WTC11 (cell line): ENCODE results near the gene RUFY3. TPM values are rescaled to one million over a fixed set of nuclear protein-coding genes. Genes with fewer than 3 reads are reported as not detected.

Source experiments
- ATAC-seq: fragments of 200-7000 bp; cut with Tn5 transposase; 2 replicates; pipeline ENCODE4 v1.10.0; 2021; ENCODE audit warnings: mild to moderate bottlenecking, moderate library complexity
- CTCF ChIA-PET: fragments of 300-600 bp; sonication (Branson Sonifier 250); formaldehyde crosslinking; loops from one replicate; lab custom pipeline; 2021; ENCODE audit warnings: antibody characterized with exemption; lab: Charles Lee
- POLR2A ChIA-PET: fragments of 350-600 bp; sonication (Branson Sonifier 250); formaldehyde crosslinking; loops from one replicate; lab custom pipeline; 2021; ENCODE audit warnings: antibody characterized with exemption; lab: Charles Lee
- DNase-seq: peaks from one replicate; pipeline ENCODE4 v3.0.0; 2021; ENCODE audit warnings: low spot score
- H3K27ac Mint-ChIP-seq: 2 replicates; pipeline ENCODE4 v1.8.0; 2021; ENCODE audit warnings: mixed read lengths
- H3K27me3 Mint-ChIP-seq: 2 replicates; pipeline ENCODE4 v1.8.0; 2021; ENCODE audit warnings: low read depth, mild to moderate bottlenecking, moderate library complexity, mixed read lengths
- H3K36me3 Mint-ChIP-seq: 2 replicates; pipeline ENCODE4 v1.8.0; 2021; ENCODE audit warnings: mixed read lengths
- H3K4me1 Mint-ChIP-seq: 2 replicates; pipeline ENCODE4 v1.8.0; 2022; ENCODE audit warnings: mixed read lengths
- H3K4me3 Mint-ChIP-seq: 2 replicates; pipeline ENCODE4 v1.8.0; 2021; ENCODE audit warnings: mild to moderate bottlenecking, moderate library complexity, mixed read lengths
- H3K9me3 Mint-ChIP-seq: 2 replicates; pipeline ENCODE4 v1.8.0; 2021; ENCODE audit warnings: mixed read lengths
- CBFB ChIP-seq: sonication (generic); formaldehyde crosslinking; IDR thresholded peaks from 2 replicates; pipeline ENCODE4 v1.8.1; 2022; ENCODE audit warnings: mild to moderate bottlenecking, low read depth, missing genetic modification reagents
- ELF4 ChIP-seq: sonication (generic); formaldehyde crosslinking; IDR thresholded peaks from 2 replicates; pipeline ENCODE4 v1.8.1; 2022; ENCODE audit warnings: low read depth, mild to moderate bottlenecking, moderate library complexity, missing genetic modification reagents
- EMX1 ChIP-seq: fragments of 250-450 bp; sonication (Bioruptor Pico); IDR thresholded peaks from 2 replicates; pipeline ENCODE4 v1.8.0; 2021; ENCODE audit warnings: mild to moderate bottlenecking
- FOXK1 ChIP-seq: sonication (generic); formaldehyde crosslinking; IDR thresholded peaks from 2 replicates; pipeline ENCODE4 v1.8.0; 2022; ENCODE audit warnings: mild to moderate bottlenecking, moderate library complexity, missing genetic modification reagents
- GTF2I ChIP-seq: fragments of 250-450 bp; sonication (Bioruptor Pico); conservative IDR thresholded peaks from 2 replicates; pipeline ENCODE4 v1.4.0; 2021; ENCODE audit warnings: mild to moderate bottlenecking
- MXD4 ChIP-seq: fragments of 250-450 bp; sonication (Bioruptor Pico); IDR thresholded peaks from 2 replicates; pipeline ENCODE4 v1.8.0; 2021; ENCODE audit warnings: mild to moderate bottlenecking, moderate library complexity, borderline replicate concordance
- NFATC4 ChIP-seq: fragments of 250-450 bp; sonication (Bioruptor Pico); IDR thresholded peaks from 2 replicates; pipeline ENCODE4 v1.9.0; 2021; ENCODE audit warnings: mild to moderate bottlenecking
- NR2C2 ChIP-seq: sonication (generic); formaldehyde crosslinking; IDR thresholded peaks from 2 replicates; pipeline ENCODE4 v1.8.0; 2022; ENCODE audit warnings: mild to moderate bottlenecking, missing genetic modification reagents
- TEAD1 ChIP-seq: sonication (generic); formaldehyde crosslinking; IDR thresholded peaks from 2 replicates; pipeline ENCODE4 v1.8.0; 2022; ENCODE audit warnings: mild to moderate bottlenecking, missing genetic modification reagents
- ZBTB21 ChIP-seq: sonication (generic); formaldehyde crosslinking; IDR thresholded peaks from 2 replicates; pipeline ENCODE4 v1.8.1; 2023; ENCODE audit warnings: mild to moderate bottlenecking, missing genetic modification reagents, borderline replicate concordance
- ZNF121 ChIP-seq: sonication (generic); formaldehyde crosslinking; IDR thresholded peaks from 2 replicates; pipeline ENCODE4 v1.8.0; 2023; ENCODE audit warnings: missing genetic modification reagents
- ZNF219 ChIP-seq: sonication (generic); formaldehyde crosslinking; IDR thresholded peaks from 2 replicates; pipeline ENCODE4 v1.8.0; 2023; ENCODE audit warnings: missing genetic modification reagents, mild to moderate bottlenecking, borderline replicate concordance
- ZNF416 ChIP-seq: fragments of 250-450 bp; sonication (Bioruptor Pico); IDR thresholded peaks from 2 replicates; pipeline ENCODE4 v1.9.0; 2021; ENCODE audit warnings: mild to moderate bottlenecking, inconsistent platforms
- ZNF423 ChIP-seq: fragments of 250-450 bp; sonication (Bioruptor Pico); IDR thresholded peaks from 2 replicates; pipeline ENCODE4 v2.1.2; 2022; ENCODE audit warnings: mild to moderate bottlenecking, moderate library complexity
- total RNA-seq: library from RNA; stranded (reverse); gene quantifications from 3 replicates; pipeline ENCODE4 v1.2.3, GENCODE V29; 2021
- TF ChIP-seq, protein P1 (sequence below): sonication (generic); formaldehyde crosslinking; IDR thresholded peaks from 2 replicates; pipeline ENCODE4 v1.8.1; 2022; ENCODE audit warnings: mild to moderate bottlenecking, missing genetic modification reagents, moderate library complexity, borderline replicate concordance
- TF ChIP-seq, protein P2 (sequence below): sonication (generic); formaldehyde crosslinking; conservative IDR thresholded peaks from 2 replicates; pipeline ENCODE4 v1.8.1; 2023; ENCODE audit warnings: mild to moderate bottlenecking, low read depth, missing genetic modification reagents, moderate library complexity
- TF ChIP-seq, protein P3 (sequence below): fragments of 200-600 bp; IDR thresholded peaks from 2 replicates; pipeline ENCODE4 v1.8.0; 2022; ENCODE audit warnings: antibody characterized with exemption
- TF ChIP-seq, protein P4 (sequence below): sonication (generic); formaldehyde crosslinking; IDR thresholded peaks from 2 replicates; pipeline ENCODE4 v1.8.1; 2022; ENCODE audit warnings: missing genetic modification reagents, borderline replicate concordance
- TF ChIP-seq, protein P5 (sequence below): sonication (generic); formaldehyde crosslinking; IDR thresholded peaks from 2 replicates; pipeline ENCODE4 v1.8.1; 2023; ENCODE audit warnings: mild to moderate bottlenecking, missing genetic modification reagents, borderline replicate concordance

Gene RUFY3
- total RNA-seq, 1 experiment from 2014 or later, result 49.0 TPM

DNA sequence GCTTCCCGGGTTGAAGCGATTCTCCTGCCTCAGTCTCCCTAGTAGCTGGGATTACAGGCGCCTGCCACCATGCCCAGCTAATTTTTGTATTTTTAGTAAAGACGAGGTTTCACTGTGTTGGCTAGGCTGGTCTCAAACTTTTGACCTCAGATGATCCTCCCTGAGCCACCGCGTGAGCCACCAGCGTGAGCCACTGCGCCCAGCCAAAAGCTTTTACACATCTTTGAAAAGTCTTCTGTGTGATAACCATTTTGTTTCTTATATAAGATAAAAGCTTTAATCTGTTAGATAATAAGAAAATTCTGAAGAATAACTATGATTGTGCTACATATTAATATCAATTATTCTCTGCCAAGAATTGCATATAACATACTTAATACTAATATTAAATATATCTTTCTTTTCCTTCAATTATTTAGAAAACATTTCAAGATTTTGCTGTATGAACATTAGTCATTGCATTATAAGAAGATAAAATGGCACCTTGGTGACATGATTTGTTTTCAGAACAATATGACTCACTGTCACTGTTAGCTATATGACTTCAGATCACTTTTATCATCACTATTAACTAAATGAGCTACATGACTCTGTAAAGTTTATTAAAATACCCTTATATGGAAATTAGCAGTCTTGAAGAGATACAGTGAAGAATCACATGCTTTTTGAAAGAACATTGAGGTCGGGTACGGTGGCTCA is 33.4 kb downstream of the RUFY3 start:
- no peaks in the 10 kb centered on the region for H3K4me1 Mint-ChIP-seq
- H3K4me3 Mint-ChIP-seq, result no peak overlapping the region
- ChIA-PET POLR2A (no interaction called here), CTCF (no interaction called here)
- H3K27ac Mint-ChIP-seq, result no peak overlapping the region
- peaks cover 4% of the 10 kb centered on the region; the same call in 1 of the 2 replicates for H3K9me3 Mint-ChIP-seq
- no peak for ATAC-seq
- no peaks in the 10 kb centered on the region for H3K27me3 Mint-ChIP-seq
- no peaks in the 10 kb centered on the region for H3K36me3 Mint-ChIP-seq
- DNase-seq, result no peak
- TF ChIP-seq, protein P1, sequence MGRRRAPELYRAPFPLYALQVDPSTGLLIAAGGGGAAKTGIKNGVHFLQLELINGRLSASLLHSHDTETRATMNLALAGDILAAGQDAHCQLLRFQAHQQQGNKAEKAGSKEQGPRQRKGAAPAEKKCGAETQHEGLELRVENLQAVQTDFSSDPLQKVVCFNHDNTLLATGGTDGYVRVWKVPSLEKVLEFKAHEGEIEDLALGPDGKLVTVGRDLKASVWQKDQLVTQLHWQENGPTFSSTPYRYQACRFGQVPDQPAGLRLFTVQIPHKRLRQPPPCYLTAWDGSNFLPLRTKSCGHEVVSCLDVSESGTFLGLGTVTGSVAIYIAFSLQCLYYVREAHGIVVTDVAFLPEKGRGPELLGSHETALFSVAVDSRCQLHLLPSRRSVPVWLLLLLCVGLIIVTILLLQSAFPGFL (CRISPR knock-in tag), result no peak
- TF ChIP-seq ELF4 (CRISPR knock-in tag), result no peak
- TF ChIP-seq, protein P2, sequence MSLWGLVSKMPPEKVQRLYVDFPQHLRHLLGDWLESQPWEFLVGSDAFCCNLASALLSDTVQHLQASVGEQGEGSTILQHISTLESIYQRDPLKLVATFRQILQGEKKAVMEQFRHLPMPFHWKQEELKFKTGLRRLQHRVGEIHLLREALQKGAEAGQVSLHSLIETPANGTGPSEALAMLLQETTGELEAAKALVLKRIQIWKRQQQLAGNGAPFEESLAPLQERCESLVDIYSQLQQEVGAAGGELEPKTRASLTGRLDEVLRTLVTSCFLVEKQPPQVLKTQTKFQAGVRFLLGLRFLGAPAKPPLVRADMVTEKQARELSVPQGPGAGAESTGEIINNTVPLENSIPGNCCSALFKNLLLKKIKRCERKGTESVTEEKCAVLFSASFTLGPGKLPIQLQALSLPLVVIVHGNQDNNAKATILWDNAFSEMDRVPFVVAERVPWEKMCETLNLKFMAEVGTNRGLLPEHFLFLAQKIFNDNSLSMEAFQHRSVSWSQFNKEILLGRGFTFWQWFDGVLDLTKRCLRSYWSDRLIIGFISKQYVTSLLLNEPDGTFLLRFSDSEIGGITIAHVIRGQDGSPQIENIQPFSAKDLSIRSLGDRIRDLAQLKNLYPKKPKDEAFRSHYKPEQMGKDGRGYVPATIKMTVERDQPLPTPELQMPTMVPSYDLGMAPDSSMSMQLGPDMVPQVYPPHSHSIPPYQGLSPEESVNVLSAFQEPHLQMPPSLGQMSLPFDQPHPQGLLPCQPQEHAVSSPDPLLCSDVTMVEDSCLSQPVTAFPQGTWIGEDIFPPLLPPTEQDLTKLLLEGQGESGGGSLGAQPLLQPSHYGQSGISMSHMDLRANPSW (CRISPR knock-in tag), result no peak
- no peak for TF ChIP-seq EMX1 (CRISPR knock-in tag)
- TF ChIP-seq NFATC4 (CRISPR knock-in tag), result no peak
- TF ChIP-seq, protein P3, sequence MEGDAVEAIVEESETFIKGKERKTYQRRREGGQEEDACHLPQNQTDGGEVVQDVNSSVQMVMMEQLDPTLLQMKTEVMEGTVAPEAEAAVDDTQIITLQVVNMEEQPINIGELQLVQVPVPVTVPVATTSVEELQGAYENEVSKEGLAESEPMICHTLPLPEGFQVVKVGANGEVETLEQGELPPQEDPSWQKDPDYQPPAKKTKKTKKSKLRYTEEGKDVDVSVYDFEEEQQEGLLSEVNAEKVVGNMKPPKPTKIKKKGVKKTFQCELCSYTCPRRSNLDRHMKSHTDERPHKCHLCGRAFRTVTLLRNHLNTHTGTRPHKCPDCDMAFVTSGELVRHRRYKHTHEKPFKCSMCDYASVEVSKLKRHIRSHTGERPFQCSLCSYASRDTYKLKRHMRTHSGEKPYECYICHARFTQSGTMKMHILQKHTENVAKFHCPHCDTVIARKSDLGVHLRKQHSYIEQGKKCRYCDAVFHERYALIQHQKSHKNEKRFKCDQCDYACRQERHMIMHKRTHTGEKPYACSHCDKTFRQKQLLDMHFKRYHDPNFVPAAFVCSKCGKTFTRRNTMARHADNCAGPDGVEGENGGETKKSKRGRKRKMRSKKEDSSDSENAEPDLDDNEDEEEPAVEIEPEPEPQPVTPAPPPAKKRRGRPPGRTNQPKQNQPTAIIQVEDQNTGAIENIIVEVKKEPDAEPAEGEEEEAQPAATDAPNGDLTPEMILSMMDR, result no peak
- TF ChIP-seq ZNF416 (CRISPR knock-in tag), result no peak

DNA sequence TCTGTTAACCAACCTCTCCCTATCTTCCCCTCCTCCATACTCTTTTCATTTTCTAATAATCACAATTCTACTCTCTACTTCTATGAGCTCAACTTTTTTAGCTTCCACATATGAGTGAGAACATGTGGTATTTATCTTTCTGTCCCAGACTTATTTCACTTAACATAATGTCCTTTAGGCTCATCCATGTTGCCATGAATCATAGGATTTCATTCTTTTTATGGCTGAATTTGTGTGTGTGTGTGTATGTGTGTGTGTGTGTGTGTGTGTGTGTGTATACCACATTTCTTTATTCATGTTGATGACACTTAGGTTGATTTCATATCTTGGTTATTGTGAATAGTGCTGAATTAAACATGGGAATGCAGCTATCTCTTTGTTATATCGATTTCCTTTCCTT is 37.4 kb downstream of the RUFY3 start:
- Mint-ChIP-seq H3K9me3 (peaks cover 4% of the 10 kb centered on the region; the same call in 1 of the 2 replicates), H3K4me1 (no peaks in the 10 kb centered on the region), H3K36me3 (peaks cover 2% of the 10 kb centered on the region; the same call in 1 of the 2 replicates), H3K27me3 (no peaks in the 10 kb centered on the region)
- ChIA-PET CTCF (interaction anchor here (1.3 to 1.5 kb wide), 2 partner anchors 9 to 158 kb away, joined by 3 to 4 read pairs; no protein-coding TSS in a partner anchor), POLR2A (no interaction called here)
- DNase-seq, result no peak
- TF ChIP-seq, protein P1 (CRISPR knock-in tag), result no peak
- TF ChIP-seq FOXK1 (no peak), ZNF423 (no peak), ZBTB21 (no peak)
- TF ChIP-seq, protein P4, sequence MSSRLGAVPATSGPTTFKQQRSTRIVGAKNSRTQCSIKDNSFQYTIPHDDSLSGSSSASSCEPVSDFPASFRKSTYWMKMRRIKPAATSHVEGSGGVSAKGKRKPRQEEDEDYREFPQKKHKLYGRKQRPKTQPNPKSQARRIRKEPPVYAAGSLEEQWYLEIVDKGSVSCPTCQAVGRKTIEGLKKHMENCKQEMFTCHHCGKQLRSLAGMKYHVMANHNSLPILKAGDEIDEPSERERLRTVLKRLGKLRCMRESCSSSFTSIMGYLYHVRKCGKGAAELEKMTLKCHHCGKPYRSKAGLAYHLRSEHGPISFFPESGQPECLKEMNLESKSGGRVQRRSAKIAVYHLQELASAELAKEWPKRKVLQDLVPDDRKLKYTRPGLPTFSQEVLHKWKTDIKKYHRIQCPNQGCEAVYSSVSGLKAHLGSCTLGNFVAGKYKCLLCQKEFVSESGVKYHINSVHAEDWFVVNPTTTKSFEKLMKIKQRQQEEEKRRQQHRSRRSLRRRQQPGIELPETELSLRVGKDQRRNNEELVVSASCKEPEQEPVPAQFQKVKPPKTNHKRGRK (CRISPR knock-in tag), result no peak
- TF ChIP-seq, all 79 proteins: peak for 0
- no peak for ATAC-seq
- no peak overlapping the region for H3K4me3 Mint-ChIP-seq
- H3K27ac Mint-ChIP-seq, result no peak overlapping the region

DNA sequence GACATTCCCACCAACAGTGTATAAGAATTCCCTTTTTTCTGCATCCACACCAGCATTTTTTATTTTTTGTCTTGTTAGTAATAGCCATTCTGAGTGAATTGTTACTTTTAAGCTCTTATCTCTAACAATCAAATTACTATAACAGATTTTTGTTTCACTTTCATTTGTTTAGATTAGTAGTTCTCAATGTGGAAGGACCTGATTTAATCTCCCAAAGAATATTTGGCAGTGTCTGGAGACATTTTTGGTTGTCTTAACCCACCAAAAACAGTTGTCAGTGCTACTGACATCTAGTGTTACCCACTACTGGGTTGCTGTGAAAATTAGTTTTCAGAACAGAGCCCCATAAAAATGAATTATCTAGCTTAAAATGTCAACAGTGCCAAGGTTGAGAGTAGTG is 37.9 kb downstream of the RUFY3 start:
- no peak for DNase-seq
- POLR2A ChIA-PET, result no interaction called here
- CTCF ChIA-PET, result interaction anchor here (1.3 to 1.5 kb wide), 2 partner anchors 10 to 158 kb away, joined by 3 to 4 read pairs; no protein-coding TSS in a partner anchor
- Mint-ChIP-seq H3K4me3 (no peak overlapping the region), H3K27me3 (no peaks in the 10 kb centered on the region), H3K4me1 (no peaks in the 10 kb centered on the region), H3K36me3 (peaks cover 7% of the 10 kb centered on the region; the same call in 1 of the 2 replicates), H3K27ac (no peak overlapping the region), H3K9me3 (peaks cover 4% of the 10 kb centered on the region; the same call in 1 of the 2 replicates)
- ATAC-seq, result no peak
- TF ChIP-seq ZNF219 (CRISPR knock-in tag) (no peak), TEAD1 (CRISPR knock-in tag) (no peak), NR2C2 (no peak), ZNF416 (CRISPR knock-in tag) (no peak), MXD4 (CRISPR knock-in tag) (no peak), GTF2I (CRISPR knock-in tag) (no peak), CBFB (CRISPR knock-in tag) (no peak), EMX1 (CRISPR knock-in tag) (no peak), ZNF121 (CRISPR knock-in tag) (no peak)
- TF ChIP-seq, protein P5, sequence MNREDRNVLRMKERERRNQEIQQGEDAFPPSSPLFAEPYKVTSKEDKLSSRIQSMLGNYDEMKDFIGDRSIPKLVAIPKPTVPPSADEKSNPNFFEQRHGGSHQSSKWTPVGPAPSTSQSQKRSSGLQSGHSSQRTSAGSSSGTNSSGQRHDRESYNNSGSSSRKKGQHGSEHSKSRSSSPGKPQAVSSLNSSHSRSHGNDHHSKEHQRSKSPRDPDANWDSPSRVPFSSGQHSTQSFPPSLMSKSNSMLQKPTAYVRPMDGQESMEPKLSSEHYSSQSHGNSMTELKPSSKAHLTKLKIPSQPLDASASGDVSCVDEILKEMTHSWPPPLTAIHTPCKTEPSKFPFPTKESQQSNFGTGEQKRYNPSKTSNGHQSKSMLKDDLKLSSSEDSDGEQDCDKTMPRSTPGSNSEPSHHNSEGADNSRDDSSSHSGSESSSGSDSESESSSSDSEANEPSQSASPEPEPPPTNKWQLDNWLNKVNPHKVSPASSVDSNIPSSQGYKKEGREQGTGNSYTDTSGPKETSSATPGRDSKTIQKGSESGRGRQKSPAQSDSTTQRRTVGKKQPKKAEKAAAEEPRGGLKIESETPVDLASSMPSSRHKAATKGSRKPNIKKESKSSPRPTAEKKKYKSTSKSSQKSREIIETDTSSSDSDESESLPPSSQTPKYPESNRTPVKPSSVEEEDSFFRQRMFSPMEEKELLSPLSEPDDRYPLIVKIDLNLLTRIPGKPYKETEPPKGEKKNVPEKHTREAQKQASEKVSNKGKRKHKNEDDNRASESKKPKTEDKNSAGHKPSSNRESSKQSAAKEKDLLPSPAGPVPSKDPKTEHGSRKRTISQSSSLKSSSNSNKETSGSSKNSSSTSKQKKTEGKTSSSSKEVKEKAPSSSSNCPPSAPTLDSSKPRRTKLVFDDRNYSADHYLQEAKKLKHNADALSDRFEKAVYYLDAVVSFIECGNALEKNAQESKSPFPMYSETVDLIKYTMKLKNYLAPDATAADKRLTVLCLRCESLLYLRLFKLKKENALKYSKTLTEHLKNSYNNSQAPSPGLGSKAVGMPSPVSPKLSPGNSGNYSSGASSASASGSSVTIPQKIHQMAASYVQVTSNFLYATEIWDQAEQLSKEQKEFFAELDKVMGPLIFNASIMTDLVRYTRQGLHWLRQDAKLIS, result no peak
